Epithelial cell of esophagus (primary cell): ENCODE results near the gene UCP3.
A peak's percentile ranks its signal among the peaks of the same experiment; 100 is the strongest.
"Not testable (repeated sequence)": the region's sequence is repeated elsewhere in the genome, so short reads cannot be mapped to it uniquely, and the experiment has no call there.

Source experiments
- DNase-seq: peaks from one replicate; pipeline ENCODE4 v3.0.0; 2010; ENCODE audit warnings: low read depth
- H3K4me3 ChIP-seq: 2 replicates; pipeline ENCODE4 v1.5.1; 2011; ENCODE audit warnings: mild to moderate bottlenecking, low read length, control low read depth
- TF ChIP-seq, protein P1 (sequence below): IDR thresholded peaks from 2 replicates; pipeline ENCODE4 v1.5.1; 2011; ENCODE audit warnings: low read depth, mild to moderate bottlenecking, low read length, control low read depth, inconsistent platforms; ENCODE audit not compliant: insufficient read depth; ENCODE audit errors: missing control alignments

The UCP3 gene

GRCh38 chr11:73991471-73992006, 17.3 kb downstream of the UCP3 start:
- TF ChIP-seq, protein P1, sequence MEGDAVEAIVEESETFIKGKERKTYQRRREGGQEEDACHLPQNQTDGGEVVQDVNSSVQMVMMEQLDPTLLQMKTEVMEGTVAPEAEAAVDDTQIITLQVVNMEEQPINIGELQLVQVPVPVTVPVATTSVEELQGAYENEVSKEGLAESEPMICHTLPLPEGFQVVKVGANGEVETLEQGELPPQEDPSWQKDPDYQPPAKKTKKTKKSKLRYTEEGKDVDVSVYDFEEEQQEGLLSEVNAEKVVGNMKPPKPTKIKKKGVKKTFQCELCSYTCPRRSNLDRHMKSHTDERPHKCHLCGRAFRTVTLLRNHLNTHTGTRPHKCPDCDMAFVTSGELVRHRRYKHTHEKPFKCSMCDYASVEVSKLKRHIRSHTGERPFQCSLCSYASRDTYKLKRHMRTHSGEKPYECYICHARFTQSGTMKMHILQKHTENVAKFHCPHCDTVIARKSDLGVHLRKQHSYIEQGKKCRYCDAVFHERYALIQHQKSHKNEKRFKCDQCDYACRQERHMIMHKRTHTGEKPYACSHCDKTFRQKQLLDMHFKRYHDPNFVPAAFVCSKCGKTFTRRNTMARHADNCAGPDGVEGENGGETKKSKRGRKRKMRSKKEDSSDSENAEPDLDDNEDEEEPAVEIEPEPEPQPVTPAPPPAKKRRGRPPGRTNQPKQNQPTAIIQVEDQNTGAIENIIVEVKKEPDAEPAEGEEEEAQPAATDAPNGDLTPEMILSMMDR: no peak
- DNase-seq: no peak
- H3K4me3 ChIP-seq: no peak overlapping the region

GRCh38 chr11:73990730-73991129, 18.2 kb downstream of the UCP3 start:
- DNase-seq: no peak
- no peak overlapping the region for H3K4me3 ChIP-seq
- TF ChIP-seq, protein P1: no peak

GRCh38 chr11:73989156-73989555, 19.7 kb downstream of the UCP3 start:
- H3K4me3 ChIP-seq: no peak overlapping the region
- DNase-seq: no peak
- TF ChIP-seq, protein P1: no peak

DNA sequence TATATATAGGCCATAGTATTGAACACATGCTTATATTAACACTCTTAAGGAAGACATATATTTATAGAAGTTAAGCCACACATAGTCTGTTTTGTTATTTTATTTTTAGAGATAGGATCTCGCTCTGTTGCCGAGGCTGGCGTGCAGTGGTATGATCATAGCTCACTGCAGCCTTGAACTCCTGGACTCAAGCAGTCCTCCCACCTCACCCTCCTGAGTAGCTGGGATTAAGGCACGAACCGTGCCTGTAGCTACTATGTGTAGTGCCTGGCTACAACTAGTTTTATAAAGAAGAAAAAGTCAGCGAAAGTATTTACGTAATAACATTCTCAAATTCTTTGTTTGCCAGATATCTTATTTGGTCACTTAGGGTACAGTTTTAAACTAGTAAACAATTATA, 20.7 kb downstream of the UCP3 start:
- TF ChIP-seq, protein P1: no peak
- no peak overlapping the region for H3K4me3 ChIP-seq
- DNase-seq: no peak

DNA sequence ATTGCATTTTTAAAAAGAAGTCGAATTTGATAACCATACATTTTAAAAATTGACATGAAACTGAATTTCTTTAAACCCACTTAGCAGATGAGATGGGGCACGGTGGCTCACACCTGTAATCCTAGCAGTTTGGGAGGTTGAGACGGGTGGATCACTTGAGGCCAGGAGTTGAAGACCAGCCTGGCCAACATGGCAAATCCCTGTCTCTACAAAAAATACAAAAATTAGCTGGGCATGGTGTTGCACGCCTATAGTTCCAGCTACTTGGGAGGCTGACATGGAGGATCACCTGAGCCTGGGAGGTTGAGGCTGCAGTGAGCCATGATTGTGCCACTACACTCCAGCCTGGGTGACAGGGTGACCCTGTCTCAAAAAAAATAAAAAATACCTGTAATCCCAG, 23.2 kb downstream of the UCP3 start:
- not testable (repeated sequence) for DNase-seq, H3K4me3 ChIP-seq

DNA sequence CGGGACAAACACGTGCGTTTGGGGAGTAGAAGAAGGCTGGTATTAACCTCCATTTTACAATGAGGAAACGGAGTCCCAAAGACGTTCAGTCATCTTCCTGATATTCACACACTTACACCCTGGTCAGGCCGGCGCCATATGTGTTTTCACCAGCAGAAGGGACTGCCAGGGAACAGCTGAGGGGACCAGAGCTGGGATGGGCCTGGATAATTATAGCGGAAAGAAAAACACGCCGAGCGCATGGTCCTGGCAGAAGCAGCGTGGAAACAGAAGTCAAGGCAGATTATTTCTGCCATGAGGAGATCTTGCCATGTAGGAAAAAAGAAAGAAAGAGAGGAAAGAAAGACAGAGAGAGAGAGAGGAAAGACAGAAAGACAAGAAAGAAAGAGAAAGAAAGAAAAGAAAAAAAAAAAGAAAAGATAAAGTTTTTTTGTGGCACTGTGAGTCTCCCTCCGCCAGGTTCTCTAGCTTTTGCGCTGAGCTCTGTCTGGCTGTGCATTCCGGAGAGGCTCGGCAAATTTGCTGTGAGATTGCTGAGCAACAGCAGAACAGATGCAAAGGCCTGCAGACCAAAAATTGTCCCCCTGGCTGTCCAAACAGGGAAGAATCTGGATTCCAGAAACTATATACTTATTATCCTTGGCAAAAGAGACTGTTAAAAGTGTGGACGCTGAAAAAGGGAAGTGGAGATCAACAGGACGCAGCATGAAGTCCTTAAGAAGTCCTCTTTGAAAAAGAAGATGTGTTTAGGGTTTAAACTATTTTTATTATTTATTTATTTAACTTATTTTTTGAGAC, 24.9 kb downstream of the UCP3 start:
- no peak for DNase-seq
- TF ChIP-seq, protein P1: no peak
- peak overlapping the region; percentile 59 for H3K4me3 ChIP-seq

DNA sequence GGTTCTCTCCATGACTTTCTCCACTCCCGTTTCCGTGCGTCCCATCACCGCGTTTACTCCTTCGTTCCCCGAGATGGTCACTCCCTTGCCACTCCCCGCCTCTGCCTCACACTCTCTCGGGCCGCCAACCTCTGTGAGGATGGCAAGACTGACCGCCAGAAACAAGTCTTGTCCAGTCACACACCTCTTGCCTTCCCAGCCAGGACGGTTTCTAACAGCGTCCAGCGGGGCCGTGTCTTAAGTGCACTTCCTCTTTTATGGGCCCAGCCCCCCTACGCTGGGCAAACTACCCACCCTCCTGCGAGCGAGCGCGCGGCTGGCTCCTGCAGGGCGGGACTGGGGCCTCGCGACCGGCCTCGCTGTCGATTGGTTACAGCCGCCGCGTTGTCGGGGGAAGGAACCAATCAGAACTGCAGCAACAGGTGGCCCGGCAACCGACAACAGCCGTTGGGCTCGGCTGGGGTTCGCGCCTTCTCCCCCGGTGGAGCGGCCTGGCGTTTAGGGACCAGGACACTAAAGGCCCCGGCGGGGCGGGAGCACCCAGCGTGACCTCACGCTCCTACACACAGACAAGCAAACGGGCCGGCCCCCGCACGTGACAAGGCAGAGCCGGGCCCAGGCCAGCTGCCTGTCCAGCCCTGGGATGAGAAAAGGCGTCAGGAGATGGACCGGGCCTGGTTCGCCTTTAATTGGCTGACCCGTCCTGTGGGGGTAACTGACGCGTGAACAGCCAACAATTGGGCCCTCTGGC, 25.7 kb downstream of the UCP3 start:
- H3K4me3 ChIP-seq: peak overlapping the region; percentile 59
- TF ChIP-seq, protein P1: no peak
- DNase-seq: peak; percentile 90
